GM19351 (cell line): ENCODE results near the gene KLHDC7A.
"Not testable (repeated sequence)": the region's sequence is repeated elsewhere in the genome, so short reads cannot be mapped to it uniquely, and the experiment has no call there.

Experiments used
- ATAC-seq: cut with Tn5 transposase; IDR thresholded peaks from one replicate; pipeline ENCODE4 v1.9.1; 2021; ENCODE audit warnings: mild to moderate bottlenecking, moderate library complexity; ENCODE audit not compliant: unreplicated experiment

KLHDC7A gene

GRCh38 chr1:18480315-18481189 lies at the start of gene KLHDC7A:
KLHDC7A (plus strand) TSS chr1:18480930; CDS start chr1:18480982, 52 bp downstream.
- no peak for ATAC-seq

GRCh38 chr1:18434041-18434440 lies 46.7 kb upstream of the KLHDC7A start:
- no peak for ATAC-seq

- no peak for ATAC-seq
These were observed 40.1 kb upstream of the KLHDC7A start for GRCh38 chr1:18440385-18441226.

- ATAC-seq = no peak
These were observed 36.9 kb upstream of the KLHDC7A start for GRCh38 chr1:18443587-18444520.

GRCh38 chr1:18444563-18444962 lies 36.2 kb upstream of the KLHDC7A start:
- ATAC-seq = no peak

- ATAC-seq = no peak
These were observed 34.0 kb upstream of the KLHDC7A start for GRCh38 chr1:18446751-18447150.

- no peak for ATAC-seq
These were observed 33.1 kb upstream of the KLHDC7A start for GRCh38 chr1:18447509-18448220.

- no peak for ATAC-seq
These were observed 31.8 kb upstream of the KLHDC7A start for GRCh38 chr1:18448889-18449288.

- ATAC-seq = no peak
These were observed 28.2 kb upstream of the KLHDC7A start for GRCh38 chr1:18452550-18452949.

- ATAC-seq = no peak
These were observed 22.3 kb upstream of the KLHDC7A start for GRCh38 chr1:18458133-18459092.

GRCh38 chr1:18461656-18462055 lies 19.1 kb upstream of the KLHDC7A start:
- ATAC-seq = no peak

- ATAC-seq = not testable (repeated sequence)
These were observed 18.2 kb upstream of the KLHDC7A start for GRCh38 chr1:18462517-18462916.

GRCh38 chr1:18463063-18463462 lies 17.7 kb upstream of the KLHDC7A start:
- no peak for ATAC-seq

GRCh38 chr1:18463984-18464664 lies 16.6 kb upstream of the KLHDC7A start:
- ATAC-seq = no peak

- no peak for ATAC-seq
These were observed 16.1 kb upstream of the KLHDC7A start for GRCh38 chr1:18464665-18465050.

- no peak for ATAC-seq
These were observed 14.1 kb upstream of the KLHDC7A start for GRCh38 chr1:18466676-18467075.

- no peak for ATAC-seq
These were observed 12.2 kb upstream of the KLHDC7A start for GRCh38 chr1:18468570-18468969.

- ATAC-seq = no peak
These were observed 11.2 kb upstream of the KLHDC7A start for GRCh38 chr1:18469514-18469913.
